Activated naive CD4-positive, alpha-beta T cell treated with anti-CD3 and anti-CD28 coated beads for 36 hours (primary cell): Measurements from ENCODE around the gene DEAF1. TPM values are rescaled to one million over a fixed set of nuclear protein-coding genes. Genes with fewer than 3 reads are reported as not detected.
"Not testable (repeated sequence)": the region's sequence is repeated elsewhere in the genome, so short reads cannot be mapped to it uniquely, and the experiment has no call there.

Source experiments
- CTCF ChIA-PET: fragments of 350-600 bp; sonication (Branson Sonifier 250); formaldehyde crosslinking; loops from one replicate; lab custom pipeline; 2021; ENCODE audit warnings: antibody characterized with exemption; lab: Charles Lee
- DNase-seq: peaks from one replicate; pipeline ENCODE4 v3.0.0-alpha.2; 2020
- H3K27ac Mint-ChIP-seq: one replicate; pipeline ENCODE4 v1.8.0; 2021; ENCODE audit warnings: mild to moderate bottlenecking, mixed read lengths
- H3K27me3 Mint-ChIP-seq: one replicate; pipeline ENCODE4 v1.8.0; 2021; ENCODE audit warnings: low read depth, mixed read lengths
- H3K36me3 Mint-ChIP-seq: one replicate; pipeline ENCODE4 v1.8.0; 2021; ENCODE audit warnings: low read depth, mixed read lengths
- H3K4me1 Mint-ChIP-seq: one replicate; pipeline ENCODE4 v1.8.0; 2021; ENCODE audit warnings: low read depth, mixed read lengths
- H3K4me3 Mint-ChIP-seq: one replicate; pipeline ENCODE4 v1.8.0; 2021; ENCODE audit warnings: mild to moderate bottlenecking, moderate library complexity, mixed read lengths
- H3K9me3 Mint-ChIP-seq: one replicate; pipeline ENCODE4 v1.8.0; 2021; ENCODE audit warnings: mixed read lengths
- intact Hi-C: fragments of 100-400 bp; cut with micrococcal nuclease; formaldehyde crosslinking; loops from one replicate; pipeline ENCODE4 v1.15.1; 2023
- total RNA-seq, 2 experiments: library from RNA; stranded (reverse); gene quantifications; one replicate each; pipeline ENCODE4 v1.2.3, GENCODE V29; 2021

The DEAF1 gene
- total RNA-seq, 2 experiments from 2014 or later = 57.5 to 67.9 TPM

GRCh38 chr11:660681-661444, 34.2 kb downstream of the DEAF1 start:
- CTCF ChIA-PET = interaction anchor here (0.7 to 1.6 kb wide), 3 partner anchors 17 to 63 kb away, joined by 4 to 5 read pairs (median 5); no protein-coding TSS in a partner anchor
- intact Hi-C loops = no loop called here
- H3K27ac Mint-ChIP-seq = no peak overlapping the region

DNA sequence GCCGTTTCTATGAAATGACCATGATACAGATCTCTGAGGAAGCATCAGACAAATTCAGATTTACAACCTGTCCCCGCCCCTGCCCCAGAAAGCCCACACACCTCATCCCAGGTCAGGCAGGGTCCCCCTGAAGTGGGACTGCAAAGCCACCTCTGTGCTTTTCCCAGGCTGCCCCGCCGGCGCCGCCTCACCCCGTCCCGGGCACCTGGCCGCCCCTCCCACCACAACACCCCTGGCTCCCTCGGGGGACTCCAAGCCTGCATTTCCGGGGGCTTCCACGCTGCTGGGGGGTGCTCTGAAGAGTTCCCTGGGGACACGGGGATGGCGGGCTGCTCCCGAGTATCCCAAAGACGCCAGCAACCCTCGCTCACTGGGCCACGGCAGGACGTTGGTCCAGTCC, 34.7 kb downstream of the DEAF1 start:
- H3K4me3 Mint-ChIP-seq = no peak overlapping the region
- CTCF ChIA-PET = interaction anchor here (1.4 to 1.6 kb wide), 2 partner anchors 17 to 64 kb away, joined by 5 read pairs; no protein-coding TSS in a partner anchor
- no peaks in the 10 kb centered on the region for H3K4me1 Mint-ChIP-seq
- no peak for DNase-seq
- intact Hi-C loops = no loop called here
- no peaks in the 10 kb centered on the region for H3K9me3 Mint-ChIP-seq
- no peaks in the 10 kb centered on the region for H3K27me3 Mint-ChIP-seq
- no peak overlapping the region for H3K27ac Mint-ChIP-seq
- peaks cover 7% of the 10 kb centered on the region for H3K36me3 Mint-ChIP-seq

More at GRCh38 chr11:660681-661444, 34.2 kb downstream of the DEAF1 start:
- no peaks in the 10 kb centered on the region for H3K4me1 Mint-ChIP-seq
- no peak for DNase-seq
- peaks cover 7% of the 10 kb centered on the region for H3K36me3 Mint-ChIP-seq
- no peaks in the 10 kb centered on the region for H3K27me3 Mint-ChIP-seq
- H3K4me3 Mint-ChIP-seq = no peak overlapping the region
- H3K9me3 Mint-ChIP-seq = no peaks in the 10 kb centered on the region

- no peak overlapping the region for H3K27ac Mint-ChIP-seq
- H3K9me3 Mint-ChIP-seq = no peaks in the 10 kb centered on the region
- H3K4me1 Mint-ChIP-seq = no peaks in the 10 kb centered on the region
- no peaks in the 10 kb centered on the region for H3K27me3 Mint-ChIP-seq
- peaks cover 8% of the 10 kb centered on the region for H3K36me3 Mint-ChIP-seq
- no peak overlapping the region for H3K4me3 Mint-ChIP-seq
- intact Hi-C loops = no loop called here
- CTCF ChIA-PET = no interaction called here
- DNase-seq = no peak
Observed at GRCh38 chr11:659532-660085, 35.4 kb downstream of the DEAF1 start.

DNA sequence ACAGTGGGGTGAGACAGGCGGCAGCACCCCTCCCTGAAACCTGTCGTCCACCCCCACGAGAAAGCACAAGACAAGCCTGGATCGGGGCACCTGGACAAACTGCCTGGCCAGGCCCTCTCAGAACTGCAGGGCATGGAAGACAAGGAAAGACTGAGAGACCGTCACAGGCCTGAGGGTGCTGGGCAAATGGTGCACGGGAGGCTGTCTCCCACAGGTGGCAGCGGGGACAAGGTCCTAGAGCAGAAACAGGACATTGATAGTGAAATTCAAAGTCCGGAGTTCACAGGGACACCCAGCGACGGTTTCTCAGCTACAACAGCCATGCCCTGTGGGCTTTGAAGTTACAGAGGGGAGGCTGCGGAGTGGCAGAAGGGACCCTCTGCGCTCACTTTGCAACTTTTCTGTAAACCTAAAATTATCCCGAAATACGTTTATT, 37.3 kb downstream of the DEAF1 start:
- Mint-ChIP-seq H3K27ac (no peak overlapping the region), H3K4me3 (no peak overlapping the region), H3K36me3 (peaks cover 10% of the 10 kb centered on the region), H3K27me3 (no peaks in the 10 kb centered on the region), H3K4me1 (no peaks in the 10 kb centered on the region), H3K9me3 (no peaks in the 10 kb centered on the region)
- intact Hi-C loops = no loop called here
- no peak for DNase-seq
- CTCF ChIA-PET = no interaction called here

DNA sequence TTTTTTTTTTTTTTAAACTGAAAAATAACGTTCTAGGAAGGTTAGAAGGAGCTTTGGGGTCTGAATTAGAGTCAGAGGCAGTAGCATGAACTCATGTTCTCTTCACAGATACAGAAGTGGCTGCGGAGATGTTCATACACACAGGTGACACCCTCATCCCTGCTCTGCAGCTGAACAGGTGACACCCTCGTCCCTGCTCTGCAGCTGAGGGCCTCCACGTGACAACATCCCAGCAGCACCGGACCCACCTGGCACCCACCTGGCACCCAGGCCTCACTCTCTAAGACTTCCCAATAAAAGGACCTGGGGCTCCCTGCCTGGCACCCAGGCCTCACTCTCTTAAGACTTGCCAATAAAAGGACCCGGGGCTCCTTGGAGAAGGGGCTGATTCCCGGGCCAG, 38.2 kb downstream of the DEAF1 start:
- no peaks in the 10 kb centered on the region for H3K27me3 Mint-ChIP-seq
- no peak overlapping the region for H3K4me3 Mint-ChIP-seq
- no peak for DNase-seq
- no peaks in the 10 kb centered on the region for H3K4me1 Mint-ChIP-seq
- intact Hi-C loops = no loop called here
- no peaks in the 10 kb centered on the region for H3K9me3 Mint-ChIP-seq
- H3K27ac Mint-ChIP-seq = no peak overlapping the region
- CTCF ChIA-PET = no interaction called here
- peaks cover 12% of the 10 kb centered on the region for H3K36me3 Mint-ChIP-seq

DNA sequence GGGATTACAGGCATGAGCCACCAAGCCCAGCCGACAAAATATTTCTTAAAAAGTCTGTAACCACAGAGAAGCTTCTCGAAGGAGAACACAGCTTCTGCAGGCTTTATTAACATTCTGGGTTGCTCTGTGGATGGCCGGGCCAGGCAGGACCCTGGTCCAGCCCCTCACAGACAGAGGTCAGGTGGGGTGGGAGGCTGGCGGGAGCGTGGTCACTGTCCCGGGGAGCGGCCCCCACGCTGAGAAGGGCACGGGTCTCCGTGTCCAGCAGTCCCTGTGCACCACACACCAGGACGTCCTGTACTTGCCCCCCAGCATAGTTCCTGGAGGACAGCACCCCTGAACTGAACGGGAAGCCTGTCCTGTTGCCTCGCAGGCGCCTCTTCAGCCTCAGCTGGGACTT, 38.6 kb downstream of the DEAF1 start:
- H3K4me1 Mint-ChIP-seq = no peaks in the 10 kb centered on the region
- H3K27me3 Mint-ChIP-seq = no peaks in the 10 kb centered on the region
- no peaks in the 10 kb centered on the region for H3K9me3 Mint-ChIP-seq
- H3K27ac Mint-ChIP-seq = no peak overlapping the region
- no peak overlapping the region for H3K4me3 Mint-ChIP-seq
- peaks cover 12% of the 10 kb centered on the region for H3K36me3 Mint-ChIP-seq
- CTCF ChIA-PET = interaction anchor here (1.3 kb wide), 1 partner anchor 10 kb away, joined by 3 read pairs; no protein-coding TSS in a partner anchor
- no peak for DNase-seq
- intact Hi-C loops = no loop called here

DNA sequence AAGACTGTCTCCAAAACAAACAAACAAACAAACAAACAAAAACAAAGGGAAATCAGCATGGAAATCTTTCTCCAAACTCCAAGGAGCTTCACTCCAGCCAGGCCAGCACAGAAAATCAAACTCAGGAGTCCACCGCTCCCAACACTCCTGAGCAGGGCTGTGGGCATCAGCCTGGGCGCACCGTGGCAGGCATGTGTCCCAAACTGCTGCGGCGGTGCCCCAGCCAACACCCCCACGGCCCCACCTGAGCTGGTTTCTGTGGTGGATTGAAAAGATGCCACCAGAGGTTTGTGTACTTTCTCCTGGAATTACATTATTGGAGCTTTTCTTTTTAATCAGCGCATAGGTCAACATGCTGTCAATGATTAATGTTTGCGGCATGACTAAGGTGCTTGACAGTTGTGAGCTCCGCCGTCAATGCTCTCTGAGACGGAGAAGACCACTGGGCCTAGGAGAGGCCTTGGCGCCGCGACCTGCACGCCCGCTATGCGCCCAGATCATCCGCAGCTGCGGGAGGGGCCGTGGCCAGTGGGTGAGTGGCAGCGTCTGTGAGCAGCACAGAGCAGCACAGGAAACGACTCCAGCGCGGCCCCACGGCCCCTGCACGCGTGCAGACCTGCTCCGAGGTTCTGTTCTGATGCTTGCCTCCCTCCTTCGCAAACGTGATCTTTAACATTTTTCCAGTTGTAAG, 39.8 kb downstream of the DEAF1 start:
- Mint-ChIP-seq H3K36me3 (peaks cover 13% of the 10 kb centered on the region), H3K27ac (no peak overlapping the region), H3K9me3 (no peaks in the 10 kb centered on the region), H3K4me1 (no peaks in the 10 kb centered on the region), H3K4me3 (no peak overlapping the region), H3K27me3 (no peaks in the 10 kb centered on the region)
- CTCF ChIA-PET = interaction anchor here (0.6 to 1.3 kb wide), 3 partner anchors 9 to 75 kb away, joined by 3 to 6 read pairs (median 4); no protein-coding TSS in a partner anchor
- intact Hi-C loops = no loop called here
- DNase-seq = no peak

GRCh38 chr11:654444-654843, 40.6 kb downstream of the DEAF1 start:
- H3K4me3 Mint-ChIP-seq, H3K9me3 Mint-ChIP-seq, H3K27me3 Mint-ChIP-seq, H3K27ac Mint-ChIP-seq, DNase-seq, intact Hi-C loops, H3K4me1 Mint-ChIP-seq: not testable (repeated sequence)
- CTCF ChIA-PET = interaction anchor here (0.7 kb wide), 1 partner anchor 75 kb away, joined by 4 read pairs; no protein-coding TSS in a partner anchor
- peaks cover 13% of the 10 kb centered on the region for H3K36me3 Mint-ChIP-seq

DNA sequence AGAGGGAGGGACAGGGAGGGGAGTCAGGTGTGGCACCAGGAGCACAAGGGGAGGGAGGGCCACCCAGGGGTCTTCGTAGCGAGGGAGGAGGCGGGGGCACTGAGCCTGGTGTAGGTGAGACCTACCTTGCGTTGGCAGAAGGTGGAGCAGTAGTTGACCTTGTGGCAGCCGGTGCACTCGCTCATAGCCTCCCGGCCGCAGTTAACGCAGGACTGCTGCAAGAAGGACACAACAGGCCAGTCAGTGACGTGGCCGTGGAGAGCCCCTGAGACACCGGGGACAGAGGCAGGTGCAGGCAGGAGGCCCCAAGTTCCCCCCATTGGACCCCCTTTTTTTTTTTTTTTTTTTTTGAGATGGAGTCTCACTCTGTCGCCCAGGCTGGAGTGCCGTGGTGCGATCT, 41.2 kb downstream of the DEAF1 start:
- CTCF ChIA-PET = no interaction called here
- Mint-ChIP-seq H3K4me3 (no peak overlapping the region), H3K36me3 (peaks cover 15% of the 10 kb centered on the region), H3K9me3 (no peaks in the 10 kb centered on the region), H3K27ac (no peak overlapping the region), H3K4me1 (no peaks in the 10 kb centered on the region), H3K27me3 (no peaks in the 10 kb centered on the region)
- intact Hi-C loops = no loop called here
- no peak for DNase-seq

- H3K27me3 Mint-ChIP-seq, H3K4me1 Mint-ChIP-seq, H3K4me3 Mint-ChIP-seq, DNase-seq, intact Hi-C loops, H3K9me3 Mint-ChIP-seq, H3K27ac Mint-ChIP-seq: not testable (repeated sequence)
- peaks cover 15% of the 10 kb centered on the region for H3K36me3 Mint-ChIP-seq
- CTCF ChIA-PET = interaction anchor here (0.6 kb wide), 1 partner anchor 29 kb away, joined by 4 read pairs; no protein-coding TSS in a partner anchor
Observed at GRCh38 chr11:653136-653535, 41.9 kb downstream of the DEAF1 start.

DNA sequence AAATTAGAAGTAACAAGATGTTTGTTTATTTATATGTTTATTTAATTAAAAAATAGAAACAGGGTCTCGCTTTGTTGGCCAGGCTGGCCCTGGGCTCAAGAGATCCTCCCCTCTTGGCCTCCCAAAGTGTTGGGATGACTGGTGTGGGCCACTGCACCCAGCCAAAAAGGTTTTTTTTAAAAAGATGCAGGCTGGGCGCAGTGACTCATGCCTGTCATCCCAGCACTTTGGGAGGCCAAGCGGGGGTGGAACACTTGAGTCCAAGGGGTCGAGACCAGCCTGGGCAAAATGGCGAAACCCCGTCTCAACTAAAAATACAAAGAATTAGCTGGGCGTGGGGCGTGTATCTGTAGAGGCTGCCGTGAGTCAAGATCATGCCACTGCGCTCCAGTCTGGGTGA, 44.5 kb downstream of the DEAF1 start:
- no peak for DNase-seq
- no peaks in the 10 kb centered on the region for H3K9me3 Mint-ChIP-seq
- no peak overlapping the region for H3K27ac Mint-ChIP-seq
- no peaks in the 10 kb centered on the region for H3K4me1 Mint-ChIP-seq
- CTCF ChIA-PET = interaction anchor here (0.7 to 1.7 kb wide), 2 partner anchors 72 to 91 kb away, joined by 3 to 7 read pairs; no protein-coding TSS in a partner anchor
- no peaks in the 10 kb centered on the region for H3K27me3 Mint-ChIP-seq
- no peak overlapping the region for H3K4me3 Mint-ChIP-seq
- intact Hi-C loops = no loop called here
- H3K36me3 Mint-ChIP-seq = peaks cover 18% of the 10 kb centered on the region

DNA sequence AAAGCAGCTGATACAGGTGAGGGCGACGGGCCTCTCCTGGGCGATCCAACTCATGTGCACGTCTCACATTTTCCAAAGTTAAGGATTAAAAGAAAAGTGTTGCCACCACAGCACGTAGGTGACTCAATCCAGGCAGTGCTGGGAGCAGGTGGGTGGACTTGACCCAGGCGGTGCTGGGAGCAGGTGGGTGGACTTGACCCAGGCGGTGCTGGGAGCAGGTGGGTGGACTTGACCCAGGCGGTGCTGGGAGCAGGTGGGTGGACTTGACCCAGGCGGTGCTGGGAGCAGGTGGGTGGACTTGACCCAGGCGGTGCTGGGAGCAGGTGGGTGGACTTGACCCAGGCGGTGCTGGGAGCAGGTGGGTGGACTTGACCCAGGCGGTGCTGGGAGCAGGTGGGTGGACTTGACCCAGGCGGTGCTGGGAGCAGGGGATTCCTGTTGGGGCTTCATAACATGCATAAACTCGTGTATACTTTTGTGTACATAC, 47.3 kb downstream of the DEAF1 start:
- H3K4me1 Mint-ChIP-seq, H3K4me3 Mint-ChIP-seq, intact Hi-C loops, H3K9me3 Mint-ChIP-seq, H3K27me3 Mint-ChIP-seq, DNase-seq, H3K27ac Mint-ChIP-seq, CTCF ChIA-PET: not testable (repeated sequence)
- H3K36me3 Mint-ChIP-seq = peaks cover 13% of the 10 kb centered on the region
